IMR-90 (cell line): ENCODE measurements around the gene MS4A2. TPM values are rescaled to one million over a fixed set of nuclear protein-coding genes. Genes with fewer than 3 reads are reported as not detected.

Source experiments
- ATAC-seq: fragments of 200-7000 bp; cut with Tn5 transposase; 2 replicates; pipeline ENCODE4 v1.9.1; 2020; ENCODE audit warnings: low read depth, mild to moderate bottlenecking, moderate library complexity
- BruUV-seq: library from RNA; stranded (reverse); fragments of 400-500 nt; replicated peaks from 2 replicates; lab custom pipeline; 2021; lab: Mats Ljungman, UMichigan
- CTCF ChIA-PET: fragments of 300-600 bp; formaldehyde crosslinking; extraction: SDS; loops from one replicate; lab custom pipeline; 2021; ENCODE audit warnings: antibody characterized with exemption; lab: Yijun Ruan, JAX
- POLR2A ChIA-PET: fragments of 300-600 bp; sonication (Branson Sonifier 250); formaldehyde crosslinking; loops from one replicate; lab custom pipeline; 2022; ENCODE audit warnings: antibody characterized with exemption; ENCODE audit not compliant: unreplicated experiment; lab: Charles Lee
- DNase-seq: peaks from one replicate; pipeline ENCODE4 v3.0.0; 2013
- H2AFZ ChIP-seq: replicated peaks from 2 replicates; pipeline ENCODE3; 2013; ENCODE audit warnings: low read length, mild to moderate bottlenecking; ENCODE audit not compliant: poor library complexity
- H2AK5ac ChIP-seq: 2 replicates; pipeline ENCODE4 v1.6.1; 2013; ENCODE audit warnings: low read depth, low read length, inconsistent platforms
- H2AK9ac ChIP-seq: replicated peaks from 2 replicates; pipeline ENCODE3; 2013; ENCODE audit warnings: mild to moderate bottlenecking, low read depth, low read length, moderate library complexity; ENCODE audit not compliant: poor library complexity
- H2BK120ac ChIP-seq: 2 replicates; pipeline ENCODE4 v1.6.1; 2013; ENCODE audit warnings: low read depth, low read length, inconsistent platforms
- H2BK15ac ChIP-seq: 3 replicates; pipeline ENCODE4 v1.6.1; 2013; ENCODE audit warnings: low read depth, low read length, inconsistent platforms
- H2BK20ac ChIP-seq: 2 replicates; pipeline ENCODE4 v1.6.1; 2013; ENCODE audit warnings: low read depth, mild to moderate bottlenecking, inconsistent platforms, low read length, moderate library complexity
- H2BK5ac ChIP-seq: 2 replicates; pipeline ENCODE4 v1.6.1; 2013; ENCODE audit warnings: mild to moderate bottlenecking, low read depth, low read length, inconsistent platforms; ENCODE audit not compliant: poor library complexity, severe bottlenecking
- H3K14ac ChIP-seq: replicated peaks from 2 replicates; pipeline ENCODE4 v1.6.1; 2013; ENCODE audit warnings: low read depth, low read length, inconsistent platforms
- H3K18ac ChIP-seq: 2 replicates; pipeline ENCODE4 v1.6.1; 2013; ENCODE audit warnings: low read depth, low read length, control low read depth
- H3K23ac ChIP-seq: 2 replicates; pipeline ENCODE4 v1.6.1; 2013; ENCODE audit warnings: low read depth, low read length, inconsistent platforms
- H3K27ac ChIP-seq: 2 replicates; pipeline ENCODE4 v1.5.1; 2013; ENCODE audit warnings: mild to moderate bottlenecking, control low read depth, low read length; ENCODE audit not compliant: insufficient read depth
- H3K27me3 ChIP-seq: 2 replicates; pipeline ENCODE4 v1.6.1; 2013; ENCODE audit warnings: low read length; ENCODE audit not compliant: control insufficient read depth, insufficient read depth
- H3K36me3 ChIP-seq: 2 replicates; pipeline ENCODE4 v1.6.1; 2013; ENCODE audit warnings: low read length, mixed read lengths; ENCODE audit not compliant: control insufficient read depth, insufficient read depth
- H3K4ac ChIP-seq: 2 replicates; pipeline ENCODE4 v1.6.1; 2013; ENCODE audit warnings: low read depth, low read length, inconsistent platforms
- H3K4me1 ChIP-seq: 2 replicates; pipeline ENCODE4 v1.6.1; 2013; ENCODE audit warnings: low read length, mixed read lengths; ENCODE audit not compliant: control insufficient read depth, insufficient read depth
- H3K4me2 ChIP-seq: 2 replicates; pipeline ENCODE4 v1.6.1; 2013; ENCODE audit warnings: low read depth, mild to moderate bottlenecking, control low read depth, low read length, moderate library complexity
- H3K4me3 ChIP-seq: 2 replicates; pipeline ENCODE4 v1.5.1; 2013; ENCODE audit warnings: low read depth, mild to moderate bottlenecking, control low read depth, low read length, moderate library complexity; ENCODE audit not compliant: insufficient read depth
- H3K56ac ChIP-seq: 2 replicates; pipeline ENCODE4 v1.6.1; 2013; ENCODE audit warnings: low read length, inconsistent platforms; ENCODE audit not compliant: insufficient read depth; ENCODE audit errors: extremely low read depth
- H3K79me1 ChIP-seq, 2 experiments: 2 replicates each; pipeline ENCODE4 v1.6.1; 2013; ENCODE audit warnings: low read length in 2 of 2, inconsistent platforms in 1 of 2, low read depth in 1 of 2
- H3K9ac ChIP-seq: 2 replicates; pipeline ENCODE4 v1.6.1; 2013; ENCODE audit warnings: low read depth, low read length, control low read depth
- H3K9me1 ChIP-seq: 2 replicates; pipeline ENCODE4 v1.6.1; 2013; ENCODE audit warnings: low read length, inconsistent platforms; ENCODE audit not compliant: insufficient read depth
- H3K9me3 ChIP-seq: 2 replicates; pipeline ENCODE4 v1.6.1; 2013; ENCODE audit warnings: low read length; ENCODE audit not compliant: control insufficient read depth, insufficient read depth
- H4K20me1 ChIP-seq: 2 replicates; pipeline ENCODE4 v1.6.1; 2013; ENCODE audit warnings: low read length, inconsistent platforms; ENCODE audit not compliant: insufficient read depth
- H4K5ac ChIP-seq: 2 replicates; pipeline ENCODE4 v1.6.1; 2013; ENCODE audit warnings: mild to moderate bottlenecking, low read depth, low read length, control low read depth
- H4K8ac ChIP-seq, 2 experiments: 2 replicates each; pipeline ENCODE4 v1.6.1; 2013; ENCODE audit warnings: low read depth in 2 of 2, low read length in 2 of 2, control low read depth in 1 of 2, inconsistent platforms in 1 of 2
- H4K91ac ChIP-seq: 2 replicates; pipeline ENCODE4 v1.6.1; 2013; ENCODE audit warnings: low read depth, low read length, inconsistent platforms; ENCODE audit not compliant: insufficient read depth
- BHLHE40 ChIP-seq: fragments of 150-350 bp; IDR thresholded peaks from 2 replicates; pipeline ENCODE4 v1.6.1; 2016; ENCODE audit warnings: mild to moderate bottlenecking, low read depth, low read length
- CEBPB ChIP-seq: IDR thresholded peaks from 2 replicates; pipeline ENCODE4 v1.6.1; 2012; ENCODE audit warnings: low read depth, low read length, improper control_type of control experiment
- CHD1 ChIP-seq: IDR thresholded peaks from 2 replicates; pipeline ENCODE4 v1.6.1; 2012; ENCODE audit warnings: low read depth, low read length, improper control_type of control experiment
- CTCF ChIP-seq: conservative IDR thresholded peaks from 2 replicates; pipeline ENCODE4 v1.5.1; 2012; ENCODE audit warnings: mild to moderate bottlenecking, low read depth, low read length, improper control_type of control experiment
- ELK1 ChIP-seq: fragments of 150-350 bp; IDR thresholded peaks from 2 replicates; pipeline ENCODE4 v1.6.1; 2016; ENCODE audit warnings: low read depth, mild to moderate bottlenecking, low read length, moderate library complexity, borderline replicate concordance
- FOS ChIP-seq: fragments of 150-350 bp; IDR thresholded peaks from 2 replicates; pipeline ENCODE4 v1.6.1; 2016; ENCODE audit warnings: low read depth, low read length
- MAFK ChIP-seq: IDR thresholded peaks from 2 replicates; pipeline ENCODE4 v1.6.1; 2012; ENCODE audit warnings: low read depth, low read length, improper control_type of control experiment
- MAZ ChIP-seq: IDR thresholded peaks from 2 replicates; pipeline ENCODE4 v1.6.1; 2012; ENCODE audit warnings: low read depth, mild to moderate bottlenecking, low read length, improper control_type of control experiment, moderate library complexity, borderline replicate concordance
- MXI1 ChIP-seq: IDR thresholded peaks from 2 replicates; pipeline ENCODE4 v1.6.1; 2012; ENCODE audit warnings: low read depth, mild to moderate bottlenecking, low read length, moderate library complexity, borderline replicate concordance
- NFE2L2 ChIP-seq: fragments of 150-350 bp; IDR thresholded peaks from 2 replicates; pipeline ENCODE4 v1.6.1; 2016; ENCODE audit warnings: low read depth, mild to moderate bottlenecking, low read length
- POLR2A ChIP-seq: IDR thresholded peaks from 2 replicates; pipeline ENCODE4 v1.6.1; 2012; ENCODE audit warnings: mild to moderate bottlenecking, low read depth, low read length
- RAD21 ChIP-seq: IDR thresholded peaks from 2 replicates; pipeline ENCODE4 v1.6.1; 2012; ENCODE audit warnings: low read length, improper control_type of control experiment
- RCOR1 ChIP-seq: IDR thresholded peaks from 2 replicates; pipeline ENCODE4 v1.6.1; 2012; ENCODE audit warnings: mild to moderate bottlenecking, low read length, improper control_type of control experiment; ENCODE audit not compliant: insufficient replicate concordance
- SMC3 ChIP-seq: fragments of 150-350 bp; IDR thresholded peaks from 2 replicates; pipeline ENCODE4 v1.6.1; 2016; ENCODE audit warnings: low read depth, mild to moderate bottlenecking, antibody characterized with exemption, low read length, moderate library complexity
- USF2 ChIP-seq: fragments of 150-350 bp; IDR thresholded peaks from 2 replicates; pipeline ENCODE4 v1.6.1; 2017; ENCODE audit warnings: mild to moderate bottlenecking, antibody characterized with exemption, low read length, low read depth
- WGBS, 2 experiments: methylation state at CpG; one replicate each; pipeline versions ENCODE4 v1.1.5 to v1.1.7; 2013; ENCODE audit warnings: missing lambda C conversion rate in 2 of 2; ENCODE audit not compliant: insufficient read length in 1 of 2; ENCODE audit errors: extremely low coverage in 2 of 2; 5-methylcytosine and 5-hydroxymethylcytosine counted together
- dilution Hi-C: fragments of 300-500 bp; cut with HindIII; formaldehyde crosslinking; loops from one replicate; pipeline ENCODE4 v1.14.3; 2018; ENCODE audit warnings: low sequenced_read_pairs; ENCODE audit not compliant: unreplicated experiment
- in situ Hi-C: fragments of 300-500 bp; cut with MboI; formaldehyde crosslinking; loops from 3 replicates; pipeline ENCODE4 v1.14.3; 2019; ENCODE audit warnings: low sequenced_read_pairs, inconsistent platforms, mixed read lengths
- intact Hi-C: fragments of 100-400 bp; cut with micrococcal nuclease; formaldehyde crosslinking; loops from 2 replicates; pipeline ENCODE4 v1.10.0; 2022
- polyA plus RNA-seq, 3 experiments: library from polyadenylated mRNA; depleted of rRNA; stranded (reverse); fragments of >200 nt; gene quantifications; 2 replicates each; pipeline ENCODE4 v1.2.3, GENCODE V29; 2012; ENCODE audit warnings: low replicate concordance in 1 of 3
- total RNA-seq: library from RNA; depleted of rRNA; stranded (reverse); fragments of >200 nt; gene quantifications from 2 replicates; pipeline ENCODE4 v1.2.3, GENCODE V29; 2012

Gene MS4A2
- total and polyA plus RNA-seq, 2 of the 4 experiments (the other 2 are of a cell fraction) = not detected

- no peak overlapping the region for H4K8ac ChIP-seq
- no peak overlapping the region for H3K9ac ChIP-seq
- no peaks in the 10 kb centered on the region for H3K36me3 ChIP-seq
- no peak overlapping the region for H4K91ac ChIP-seq
- H3K27me3 ChIP-seq = no peaks in the 10 kb centered on the region
- no peak overlapping the region for H3K4ac ChIP-seq
- no peak overlapping the region for H3K4me2 ChIP-seq
- no peak overlapping the region for H2BK5ac ChIP-seq
- dilution Hi-C loops (no loop called here), in situ Hi-C loops (no loop called here), intact Hi-C loops (no loop called here)
- H2AFZ ChIP-seq = no peak overlapping the region
- no peak overlapping the region for H3K14ac ChIP-seq
- H2BK20ac ChIP-seq = no peak overlapping the region
- H2AK9ac ChIP-seq = no peak overlapping the region
- peaks cover 3% of the 10 kb centered on the region; the same call in 1 of the 2 replicates for H3K9me3 ChIP-seq
- H2AK5ac ChIP-seq = no peak overlapping the region
- no TSS peak for BruUV-seq
- no CpG with 5 or more reads among the region's 4 CpGs for WGBS, 2 experiments
- H3K18ac ChIP-seq = no peak overlapping the region
- H2BK120ac ChIP-seq = no peak overlapping the region
- no peak overlapping the region for H4K5ac ChIP-seq
- no peak overlapping the region for H3K56ac ChIP-seq
- DNase-seq (no peak), ATAC-seq (no peak)
- H3K79me1 ChIP-seq = no peaks in the 10 kb centered on the region
- no peak overlapping the region for H3K4me3 ChIP-seq
- no peak for TF ChIP-seq FOS
- TF ChIP-seq CHD1 = no peak
- no peak for TF ChIP-seq RAD21
- no peak for TF ChIP-seq BHLHE40
- TF ChIP-seq MXI1 = no peak
- no peak for TF ChIP-seq CEBPB
- TF ChIP-seq CTCF = no peak
- no peak for TF ChIP-seq NFE2L2
- no peak for TF ChIP-seq SMC3
- no peak for TF ChIP-seq MAZ
- TF ChIP-seq RCOR1 = no peak
- TF ChIP-seq MAFK = no peak
- no peak for TF ChIP-seq POLR2A
- TF ChIP-seq USF2 = no peak
- TF ChIP-seq ELK1 = no peak
- no peaks in the 10 kb centered on the region for H3K9me1 ChIP-seq
- no peak overlapping the region for H2BK15ac ChIP-seq
- no peaks in the 10 kb centered on the region for H3K4me1 ChIP-seq
- H4K20me1 ChIP-seq = no peaks in the 10 kb centered on the region
- no peak overlapping the region for H3K23ac ChIP-seq
- ChIA-PET POLR2A (no interaction called here), CTCF (no interaction called here)
- no peak overlapping the region for H3K27ac ChIP-seq
Measured at GRCh38 chr11:60078745-60079144, 9.7 kb upstream of the MS4A2 start.
